HG03432 (cell line): ENCODE data around the gene ADM.

Source experiments
- ATAC-seq: cut with Tn5 transposase; IDR thresholded peaks from one replicate; pipeline ENCODE4 v1.9.1; 2021; ENCODE audit warnings: mild to moderate bottlenecking, moderate library complexity; ENCODE audit not compliant: unreplicated experiment

The ADM gene

GRCh38 chr11:10289765-10290380 lies 15.0 kb upstream of the ADM start:
- no peak for ATAC-seq

GRCh38 chr11:10291801-10292638 lies 12.9 kb upstream of the ADM start:
- ATAC-seq, result no peak

- ATAC-seq, result peak; percentile 58
Measured at GRCh38 chr11:10293423-10294289, 11.2 kb upstream of the ADM start, which contains the start of gene SBF2. TSS of gene SBF2 (minus strand) at chr11:10294219. CDS start at chr11:10294069, 150 bp downstream.

- ATAC-seq, result no peak
Measured at GRCh38 chr11:10294290-10294953, 10.5 kb upstream of the ADM start.

- no peak for ATAC-seq
Measured at GRCh38 chr11:10295064-10295901, 9.6 kb upstream of the ADM start.

- ATAC-seq, result peak; percentile 89
Measured at GRCh38 chr11:10298342-10298741, 6.5 kb upstream of the ADM start.

GRCh38 chr11:10301656-10302358 lies 3.1 kb upstream of the ADM start:
- ATAC-seq, result no peak

GRCh38 chr11:10302359-10302743 lies 2.5 kb upstream of the ADM start:
- ATAC-seq, result no peak

- ATAC-seq, result no peak
Measured at GRCh38 chr11:10302744-10303557, 1.9 kb upstream of the ADM start.

GRCh38 chr11:10303558-10304363 lies 1.1 kb upstream of the ADM start:
- no peak for ATAC-seq

GRCh38 chr11:10305262-10305963 lies 540 bp downstream of the ADM start:
- no peak for ATAC-seq

- ATAC-seq, result no peak
Measured at GRCh38 chr11:10305964-10306918, 1.4 kb downstream of the ADM start.

GRCh38 chr11:10307022-10307399 lies 2.1 kb downstream of the ADM start:
- ATAC-seq, result no peak

GRCh38 chr11:10307400-10308200 lies 2.7 kb downstream of the ADM start:
- peak; percentile 70 for ATAC-seq
